KMS-11 (cell line): ENCODE measurements around the gene RPL12.

ENCODE experiments used
- H2AFZ ChIP-seq: fragments of 200-600 bp; sonication (generic); 2 replicates; pipeline ENCODE4 v1.6.1; 2016; ENCODE audit warnings: antibody characterized with exemption, mixed run types, low read depth
- H3K27ac ChIP-seq: fragments of 200-600 bp; sonication (generic); 2 replicates; pipeline ENCODE4 v1.6.1; 2016; ENCODE audit warnings: mild to moderate bottlenecking, mixed run types
- H3K27me3 ChIP-seq: fragments of 200-600 bp; sonication (generic); 2 replicates; pipeline ENCODE4 v1.6.1; 2017; ENCODE audit warnings: mild to moderate bottlenecking, low read depth, mixed run types, moderate library complexity; ENCODE audit not compliant: insufficient read depth
- H3K36me3 ChIP-seq: fragments of 200-600 bp; sonication (generic); 2 replicates; pipeline ENCODE4 v1.6.1; 2017; ENCODE audit warnings: mild to moderate bottlenecking, mixed run types; ENCODE audit not compliant: insufficient read depth
- H3K4me1 ChIP-seq: fragments of 200-600 bp; sonication (generic); 2 replicates; pipeline ENCODE4 v1.6.1; 2016; ENCODE audit warnings: mild to moderate bottlenecking, low read depth, mixed run types; ENCODE audit not compliant: poor library complexity, severe bottlenecking
- H3K4me2 ChIP-seq: fragments of 200-600 bp; sonication (generic); 2 replicates; pipeline ENCODE4 v1.7.0; 2016; ENCODE audit warnings: mild to moderate bottlenecking, mixed run types
- H3K4me3 ChIP-seq: fragments of 200-600 bp; sonication (generic); IDR thresholded peaks from 2 replicates; pipeline ENCODE4 v1.6.1; 2017; ENCODE audit warnings: low read depth, low read length, mixed read lengths; ENCODE audit not compliant: insufficient read depth
- H3K79me2 ChIP-seq: fragments of 200-600 bp; sonication (generic); 2 replicates; pipeline ENCODE4 v1.6.1; 2016; ENCODE audit warnings: low read depth, mixed run types; ENCODE audit not compliant: insufficient read depth
- H3K9ac ChIP-seq: fragments of 200-600 bp; sonication (generic); 2 replicates; pipeline ENCODE4 v1.6.1; 2016; ENCODE audit warnings: mild to moderate bottlenecking, mixed run types
- H4K20me1 ChIP-seq: fragments of 200-600 bp; sonication (generic); 2 replicates; pipeline ENCODE4 v1.6.1; 2016; ENCODE audit warnings: mild to moderate bottlenecking, mixed run types; ENCODE audit not compliant: insufficient read depth
- TF ChIP-seq, protein P1 (sequence below): fragments of 200-600 bp; sonication (generic); conservative IDR thresholded peaks from 2 replicates; pipeline ENCODE4 v1.6.1; 2017; ENCODE audit warnings: low read depth, mild to moderate bottlenecking, antibody characterized with exemption, low read length, moderate library complexity, mixed read lengths

RPL12 gene

DNA sequence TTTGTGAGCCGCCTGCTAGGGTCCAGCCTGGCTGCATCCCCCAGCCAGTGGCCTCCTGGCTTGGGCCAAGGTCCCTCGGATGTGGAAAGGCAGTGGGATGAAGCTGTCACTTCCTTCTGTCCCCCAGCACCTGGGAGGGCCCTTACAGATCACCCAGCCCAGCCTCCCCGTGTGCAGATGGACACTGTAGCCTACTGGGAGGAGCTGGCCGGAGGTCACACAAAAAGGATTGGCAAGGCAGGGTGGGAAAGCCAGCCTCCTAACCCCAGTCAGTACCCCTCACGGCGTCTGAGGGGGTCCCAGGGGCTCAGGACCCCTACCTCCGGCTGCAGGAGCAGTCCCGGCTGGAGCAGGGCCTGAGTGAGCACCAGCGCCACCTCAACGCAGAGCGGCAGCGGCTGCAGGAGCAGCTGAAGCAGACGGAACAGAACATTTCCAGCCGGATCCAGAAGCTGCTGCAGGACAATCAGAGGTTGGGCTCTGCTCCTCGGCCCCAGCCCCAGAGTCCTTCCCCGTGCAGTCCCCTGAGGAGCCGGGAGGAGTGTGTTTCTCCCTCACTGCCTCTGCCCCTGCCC, 28.4 kb upstream of the RPL12 start:
- TF ChIP-seq, protein P1, sequence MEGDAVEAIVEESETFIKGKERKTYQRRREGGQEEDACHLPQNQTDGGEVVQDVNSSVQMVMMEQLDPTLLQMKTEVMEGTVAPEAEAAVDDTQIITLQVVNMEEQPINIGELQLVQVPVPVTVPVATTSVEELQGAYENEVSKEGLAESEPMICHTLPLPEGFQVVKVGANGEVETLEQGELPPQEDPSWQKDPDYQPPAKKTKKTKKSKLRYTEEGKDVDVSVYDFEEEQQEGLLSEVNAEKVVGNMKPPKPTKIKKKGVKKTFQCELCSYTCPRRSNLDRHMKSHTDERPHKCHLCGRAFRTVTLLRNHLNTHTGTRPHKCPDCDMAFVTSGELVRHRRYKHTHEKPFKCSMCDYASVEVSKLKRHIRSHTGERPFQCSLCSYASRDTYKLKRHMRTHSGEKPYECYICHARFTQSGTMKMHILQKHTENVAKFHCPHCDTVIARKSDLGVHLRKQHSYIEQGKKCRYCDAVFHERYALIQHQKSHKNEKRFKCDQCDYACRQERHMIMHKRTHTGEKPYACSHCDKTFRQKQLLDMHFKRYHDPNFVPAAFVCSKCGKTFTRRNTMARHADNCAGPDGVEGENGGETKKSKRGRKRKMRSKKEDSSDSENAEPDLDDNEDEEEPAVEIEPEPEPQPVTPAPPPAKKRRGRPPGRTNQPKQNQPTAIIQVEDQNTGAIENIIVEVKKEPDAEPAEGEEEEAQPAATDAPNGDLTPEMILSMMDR, result no peak
- no peak overlapping the region for H3K4me3 ChIP-seq
- H3K36me3 ChIP-seq, result no peaks in the 10 kb centered on the region
- no peak overlapping the region for H3K4me2 ChIP-seq
- H3K27me3 ChIP-seq, result no peaks in the 10 kb centered on the region
- no peak overlapping the region for H3K9ac ChIP-seq
- no peak overlapping the region for H2AFZ ChIP-seq
- H3K79me2 ChIP-seq, result no peaks in the 10 kb centered on the region
- H3K27ac ChIP-seq, result no peak overlapping the region
- H4K20me1 ChIP-seq, result no peaks in the 10 kb centered on the region
- H3K4me1 ChIP-seq, result no peaks in the 10 kb centered on the region

DNA sequence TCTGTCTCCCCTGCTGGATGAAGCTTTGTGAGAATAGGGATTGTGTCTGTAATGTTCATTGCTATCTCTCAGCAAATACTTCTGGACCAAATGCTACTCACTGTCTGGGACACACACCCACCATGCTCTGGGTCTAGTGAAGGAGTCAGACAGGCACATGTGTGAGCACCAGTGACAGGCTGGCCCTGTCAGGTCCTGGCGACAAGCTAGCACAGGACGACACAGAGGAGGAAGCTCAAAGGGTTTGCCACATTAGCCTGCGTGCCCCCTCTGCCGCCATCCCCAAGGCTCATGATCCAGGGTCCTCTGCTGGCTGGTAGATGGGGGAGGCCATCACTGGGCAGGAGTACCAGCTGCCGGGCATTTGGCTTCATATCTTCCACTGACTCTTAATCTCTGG, 23.4 kb upstream of the RPL12 start:
- TF ChIP-seq, protein P1, result no peak

DNA sequence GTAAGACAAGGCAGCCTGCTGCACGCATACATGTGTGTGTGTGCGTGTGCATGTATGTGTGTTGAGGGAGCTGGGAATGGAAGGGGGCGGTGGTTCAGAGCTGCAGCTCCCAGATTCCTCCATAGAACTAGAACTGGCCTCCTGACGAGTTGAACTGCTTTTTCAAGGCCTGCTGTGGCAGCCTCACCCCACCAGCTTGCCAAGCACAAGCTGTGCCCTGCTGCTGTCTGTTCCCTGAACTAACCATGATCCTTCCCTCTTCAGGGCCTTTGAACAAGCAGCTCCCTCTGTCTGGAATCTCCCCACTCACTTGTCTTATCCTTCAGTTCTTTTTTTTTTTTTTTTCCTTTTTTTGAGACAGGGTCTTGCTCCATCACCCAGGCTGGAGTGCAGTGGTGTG, 22.7 kb upstream of the RPL12 start:
- no peaks in the 10 kb centered on the region for H3K4me1 ChIP-seq
- no peak overlapping the region for H3K9ac ChIP-seq
- H3K79me2 ChIP-seq, result no peaks in the 10 kb centered on the region
- H3K4me2 ChIP-seq, result no peak overlapping the region
- H3K36me3 ChIP-seq, result no peaks in the 10 kb centered on the region
- no peak overlapping the region for H2AFZ ChIP-seq
- no peak overlapping the region for H3K27ac ChIP-seq
- TF ChIP-seq, protein P1, result no peak
- H4K20me1 ChIP-seq, result no peaks in the 10 kb centered on the region
- no peaks in the 10 kb centered on the region for H3K27me3 ChIP-seq
- no peak overlapping the region for H3K4me3 ChIP-seq

More for the DNA sequence above, 23.4 kb upstream of the RPL12 start:
- Histone ChIP-seq H3K36me3 (no peaks in the 10 kb centered on the region), H3K27ac (no peak overlapping the region), H3K79me2 (no peaks in the 10 kb centered on the region), H4K20me1 (no peaks in the 10 kb centered on the region), H2AFZ (no peak overlapping the region), H3K4me2 (no peak overlapping the region), H3K4me1 (no peaks in the 10 kb centered on the region), H3K9ac (no peak overlapping the region), H3K27me3 (no peaks in the 10 kb centered on the region), H3K4me3 (no peak overlapping the region)

DNA sequence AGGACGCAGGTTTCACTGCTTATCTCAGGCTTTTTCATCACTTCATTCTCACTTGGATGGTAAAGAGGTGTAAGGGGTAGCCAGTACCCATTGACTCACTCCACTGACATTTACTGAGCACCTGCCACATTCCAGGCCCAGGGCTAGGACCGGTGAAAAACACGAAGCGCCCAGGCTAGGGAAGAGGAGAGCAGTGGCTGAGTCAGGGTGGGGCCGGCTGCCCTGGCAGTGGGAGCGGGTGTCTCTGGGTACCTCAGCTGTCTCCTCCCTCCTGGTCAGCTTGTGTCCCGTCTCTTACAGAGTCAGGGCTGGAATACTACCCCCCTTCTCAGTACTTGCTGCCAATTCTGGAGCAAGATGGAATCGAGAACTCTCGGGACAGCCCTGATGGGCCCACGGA, 22.3 kb upstream of the RPL12 start:
- TF ChIP-seq, protein P1, result no peak
- H3K27me3 ChIP-seq, result no peaks in the 10 kb centered on the region
- H3K9ac ChIP-seq, result no peak overlapping the region
- no peak overlapping the region for H2AFZ ChIP-seq
- H3K4me3 ChIP-seq, result no peak overlapping the region
- H3K36me3 ChIP-seq, result no peaks in the 10 kb centered on the region
- no peaks in the 10 kb centered on the region for H4K20me1 ChIP-seq
- H3K27ac ChIP-seq, result no peak overlapping the region
- H3K4me1 ChIP-seq, result no peaks in the 10 kb centered on the region
- H3K4me2 ChIP-seq, result no peak overlapping the region
- H3K79me2 ChIP-seq, result no peaks in the 10 kb centered on the region

DNA sequence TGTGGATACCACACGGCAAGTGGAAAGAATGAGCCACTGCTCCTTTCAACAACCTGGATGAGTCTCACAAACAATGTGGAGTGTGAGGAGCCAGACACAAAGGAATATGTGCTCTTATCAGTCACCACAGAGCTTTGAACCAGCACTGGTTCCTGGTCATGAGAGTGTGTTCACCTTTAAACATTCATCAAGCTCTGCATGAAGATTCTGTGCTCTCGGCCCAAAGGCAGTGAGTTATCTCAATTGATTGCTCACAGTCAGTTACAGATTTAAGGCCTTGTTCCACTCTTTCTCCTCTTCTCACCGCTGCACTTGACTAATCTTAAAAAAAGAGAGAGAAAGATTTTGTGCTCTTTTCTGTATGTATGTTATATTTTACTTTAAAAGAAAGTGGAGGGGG, 19.5 kb upstream of the RPL12 start:
- Histone ChIP-seq H3K79me2 (no peaks in the 10 kb centered on the region), H3K9ac (no peak overlapping the region), H2AFZ (no peak overlapping the region), H3K27me3 (no peaks in the 10 kb centered on the region), H3K36me3 (no peaks in the 10 kb centered on the region), H3K27ac (no peak overlapping the region), H3K4me3 (no peak overlapping the region), H3K4me1 (no peaks in the 10 kb centered on the region), H3K4me2 (no peak overlapping the region), H4K20me1 (no peaks in the 10 kb centered on the region)
- TF ChIP-seq, protein P1, result no peak
